Glomerular endothelial cell (primary cell): ENCODE measurements around the gene ADM. TPM values are rescaled to one million over a fixed set of nuclear protein-coding genes. Genes with fewer than 3 reads are reported as not detected.
"Not testable (repeated sequence)": the region's sequence is repeated elsewhere in the genome, so short reads cannot be mapped to it uniquely, and the experiment has no call there.

ENCODE experiments used
- DNase-seq: peaks from one replicate; pipeline ENCODE4 v3.0.0-alpha.2; 2011; ENCODE audit warnings: low read depth, low spot score; ENCODE audit errors: extremely low read depth
- total RNA-seq: library from RNA; depleted of rRNA; stranded (reverse); fragments of >200 nt; gene quantifications from 2 replicates; pipeline ENCODE4 v1.2.3, GENCODE V29; 2015

ADM gene
- 87.0 and 170 TPM in 2 replicates for total RNA-seq

GRCh38 chr11:10304495-10305261, at the start of gene ADM:
Gene ADM (plus strand): TSS chr11:10305073. CDS start chr11:10305701, 628 bp downstream.
- DNase-seq: no peak

DNA sequence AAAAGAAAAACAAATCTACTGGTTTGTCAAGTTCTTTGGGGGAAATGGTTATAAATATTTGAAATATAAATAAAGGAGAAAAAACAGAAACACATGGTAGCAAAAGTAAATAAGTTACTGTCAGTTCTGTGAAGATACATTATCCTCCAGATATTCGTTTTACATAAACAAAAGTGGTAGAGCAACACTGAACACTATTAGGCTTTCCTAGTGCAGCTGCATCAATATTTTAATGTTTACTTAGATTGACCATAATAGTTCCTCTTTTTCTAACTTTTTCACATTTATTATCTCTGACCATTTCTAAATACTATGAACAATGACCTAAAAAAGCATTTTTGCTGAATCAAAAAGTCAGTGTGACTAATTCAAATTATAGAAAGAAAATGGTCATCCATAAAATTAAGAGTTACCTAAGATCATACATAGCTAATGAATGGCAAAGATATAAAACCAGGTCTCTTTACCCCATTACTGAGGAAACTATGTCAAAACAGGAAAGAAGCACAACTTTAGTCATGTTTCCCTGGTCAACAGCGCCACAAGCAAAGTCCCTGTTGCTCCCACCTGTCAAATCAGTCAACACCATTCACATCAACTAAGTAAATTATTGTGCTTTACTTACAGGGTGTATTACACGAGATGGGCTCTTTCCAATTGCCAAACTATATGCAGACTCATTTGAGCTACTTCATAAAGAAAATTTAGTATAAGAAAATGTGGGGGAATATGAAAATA, 49.3 kb upstream of the ADM start:
- no peak for DNase-seq

DNA sequence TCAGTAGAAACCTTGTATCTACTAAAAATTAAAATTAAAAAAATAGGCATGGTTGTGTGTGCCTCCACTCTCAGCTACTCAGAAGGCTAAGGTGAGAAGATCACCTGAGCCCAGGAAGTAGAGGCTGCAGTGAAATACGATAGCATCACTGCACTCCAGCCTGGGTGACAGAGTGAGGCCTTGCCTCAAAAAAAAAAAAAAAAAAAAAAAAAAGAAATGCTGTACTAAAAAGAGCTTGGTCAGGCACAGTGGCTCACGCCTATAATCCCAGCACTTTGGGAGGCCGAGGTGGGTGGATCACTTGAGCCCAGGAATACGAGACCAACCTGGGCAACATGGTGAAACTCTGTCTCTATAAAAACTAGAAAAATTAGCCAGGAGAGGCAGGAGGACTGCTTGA, 47.4 kb upstream of the ADM start:
- DNase-seq: no peak

GRCh38 chr11:10261821-10262220, 43.1 kb upstream of the ADM start:
- no peak for DNase-seq

DNA sequence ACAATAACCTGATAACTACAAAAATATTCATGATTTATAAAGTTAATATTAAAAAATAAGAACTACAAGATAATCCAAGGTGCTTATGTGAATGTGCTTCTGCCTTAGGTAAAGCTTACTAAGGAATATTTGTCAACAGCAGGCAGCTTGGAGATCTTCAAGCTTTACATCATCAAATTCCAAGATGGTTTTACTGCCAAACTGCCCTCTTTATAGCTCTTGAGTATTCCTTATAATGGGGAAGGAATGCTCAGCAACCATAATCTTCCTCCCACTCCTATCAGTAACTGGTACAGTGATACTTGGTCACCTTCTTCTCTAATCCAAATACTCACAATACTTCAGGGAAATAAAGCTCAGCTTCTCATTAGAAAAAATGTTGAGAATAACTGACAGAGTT, 40.9 kb upstream of the ADM start:
- no peak for DNase-seq

DNA sequence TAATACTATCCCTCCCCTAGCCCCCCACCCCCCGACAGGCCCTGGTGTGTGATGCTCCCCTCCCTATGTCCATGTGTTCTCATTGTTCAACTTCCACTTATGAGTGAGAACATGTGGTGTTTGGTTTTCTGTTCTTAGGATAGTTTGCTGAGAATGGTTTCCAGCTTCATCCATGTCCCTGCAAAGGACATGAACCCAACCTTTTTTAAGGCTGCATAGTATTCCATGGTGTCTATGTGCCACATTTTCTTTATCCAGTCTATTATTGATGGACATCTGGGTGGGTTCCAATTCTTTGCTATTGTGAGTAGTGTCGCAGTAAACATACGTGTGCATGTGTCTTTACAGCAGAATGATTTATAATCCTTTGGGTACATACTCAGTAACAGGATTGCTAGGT, 40.2 kb upstream of the ADM start:
- not testable (repeated sequence) for DNase-seq

DNA sequence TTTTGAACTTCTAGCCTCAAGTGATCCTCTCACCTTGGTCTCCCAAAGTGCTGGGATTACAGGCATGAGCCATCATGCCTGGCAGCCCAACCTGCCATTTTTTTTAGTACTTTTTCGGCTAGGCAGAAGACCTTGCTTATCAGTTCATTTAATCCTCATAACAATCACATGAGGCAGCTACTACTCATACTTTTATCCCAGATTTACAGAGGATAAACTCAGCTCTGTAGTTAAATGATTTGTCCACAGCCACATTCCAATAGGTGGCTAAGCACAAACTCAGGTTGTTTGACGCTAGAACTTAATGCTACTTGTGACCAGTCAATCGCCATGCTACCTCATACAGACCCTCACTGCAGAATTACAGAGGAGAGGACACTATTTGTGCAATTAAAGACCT, 38.9 kb upstream of the ADM start:
- DNase-seq: no peak

DNA sequence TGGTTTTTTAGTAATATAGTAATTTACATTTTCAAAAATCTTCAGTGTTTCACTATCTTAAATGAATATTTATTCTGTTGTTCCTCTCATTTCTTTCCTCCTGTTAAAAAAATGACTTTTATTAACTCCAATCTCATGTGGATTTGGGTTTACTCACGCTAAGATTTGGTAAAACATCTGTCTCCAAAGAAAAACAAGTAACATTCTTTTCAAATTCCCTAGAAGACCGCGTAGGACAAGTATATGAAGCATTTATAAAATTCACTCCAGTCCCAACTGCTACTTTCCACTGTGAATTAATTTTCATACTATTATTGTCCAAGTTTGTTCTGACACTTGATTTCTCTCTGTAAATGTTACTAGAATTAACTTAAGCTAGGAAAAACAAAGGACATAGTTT, 37.1 kb upstream of the ADM start:
- no peak for DNase-seq

- DNase-seq: no peak
These were observed 36.0 kb upstream of the ADM start for GRCh38 chr11:10268746-10269488.

DNA sequence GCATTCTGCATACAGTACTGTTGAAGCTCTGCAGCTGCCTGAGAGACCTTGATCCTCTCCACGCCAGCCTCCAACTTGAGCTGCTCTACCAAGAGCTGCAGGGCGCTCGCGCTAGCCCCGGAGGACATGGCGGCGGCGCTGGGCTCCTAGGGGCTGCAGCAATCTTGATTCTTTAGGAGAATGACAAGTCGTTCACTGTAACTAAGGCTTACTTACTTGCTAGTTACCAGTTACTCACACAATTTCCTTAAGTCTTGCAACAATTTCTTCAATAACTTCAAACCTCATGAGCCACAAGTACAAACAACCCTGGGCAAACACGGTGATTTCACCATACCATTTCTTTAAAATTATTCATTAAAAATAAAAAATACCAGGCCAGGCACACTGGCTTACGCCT, 32.7 kb upstream of the ADM start:
- no peak for DNase-seq

GRCh38 chr11:10273738-10274137, 31.1 kb upstream of the ADM start:
- DNase-seq: no peak

- no peak for DNase-seq
These were observed 30.1 kb upstream of the ADM start for GRCh38 chr11:10274726-10275125.

- DNase-seq: no peak
These were observed 29.2 kb upstream of the ADM start for GRCh38 chr11:10275714-10276113.

- no peak for DNase-seq
These were observed 22.8 kb upstream of the ADM start for GRCh38 chr11:10282117-10282516.

- no peak for DNase-seq
These were observed 20.9 kb upstream of the ADM start for GRCh38 chr11:10283991-10284390.

- DNase-seq: no peak
These were observed 19.6 kb upstream of the ADM start for GRCh38 chr11:10285148-10285802.

DNA sequence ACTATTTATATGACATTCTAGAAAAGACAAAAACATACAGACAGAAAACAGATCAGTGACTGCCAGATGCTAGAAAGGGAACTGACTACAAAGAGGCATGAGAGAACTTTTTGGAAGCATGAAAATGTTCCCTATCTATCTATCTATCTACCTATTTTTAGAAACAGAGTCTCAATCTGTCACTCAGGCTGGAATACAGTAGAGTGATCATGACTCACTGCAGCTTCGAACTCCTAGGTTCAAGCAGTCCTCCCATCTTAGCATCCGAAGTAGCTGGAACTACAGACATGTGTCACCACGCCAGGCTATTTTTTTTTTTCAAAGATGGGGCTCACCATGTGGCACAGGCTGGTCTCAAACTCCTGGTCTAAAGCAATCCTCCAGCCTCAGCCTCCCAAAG, 17.7 kb upstream of the ADM start:
- DNase-seq: no peak

DNA sequence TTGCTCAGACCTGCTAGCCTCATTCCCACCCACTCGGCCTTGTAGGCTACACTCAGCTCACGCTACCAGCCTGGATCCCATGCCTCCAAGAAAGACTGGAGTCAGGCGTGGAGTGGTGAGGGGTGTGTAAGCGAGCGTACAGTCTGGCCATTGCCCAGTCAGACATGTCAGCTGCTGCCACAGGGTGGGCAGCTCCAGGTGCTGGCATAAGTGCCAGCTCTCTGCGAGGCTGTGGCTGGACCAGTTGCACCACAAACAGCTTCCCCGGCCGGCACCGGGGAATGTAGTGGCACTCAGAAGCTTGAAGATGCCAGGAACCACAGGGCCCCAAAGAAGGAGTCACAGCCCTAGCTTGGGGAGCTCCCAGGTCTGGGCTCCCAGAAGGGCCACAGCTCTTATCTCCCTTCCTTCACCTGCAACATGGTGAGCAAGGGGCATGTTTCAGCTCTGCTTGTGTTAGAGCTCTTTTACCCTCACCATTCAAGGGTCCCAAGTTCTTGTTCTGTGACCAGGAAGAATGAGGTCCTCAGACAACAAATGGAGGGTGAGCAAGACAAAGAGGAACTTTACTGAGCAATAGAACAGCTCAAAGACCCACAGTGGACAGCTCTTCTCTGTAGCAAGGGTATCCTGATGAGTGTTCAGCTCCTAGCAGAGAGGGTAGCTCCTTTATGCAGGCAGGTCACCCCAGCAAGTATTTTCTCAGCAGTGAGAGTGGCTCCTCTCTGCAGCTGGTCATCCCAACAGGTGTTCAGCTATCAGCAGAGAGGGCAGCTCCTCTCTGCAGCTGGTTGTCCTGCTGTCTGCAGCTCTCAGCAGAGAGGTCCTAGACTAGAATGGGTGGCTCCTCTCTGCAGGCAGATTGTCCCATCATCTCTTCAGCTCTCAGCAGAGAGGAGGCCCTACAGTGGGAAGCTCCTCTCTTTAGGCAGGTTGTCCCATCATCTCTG, 16.8 kb upstream of the ADM start:
- no peak for DNase-seq

DNA sequence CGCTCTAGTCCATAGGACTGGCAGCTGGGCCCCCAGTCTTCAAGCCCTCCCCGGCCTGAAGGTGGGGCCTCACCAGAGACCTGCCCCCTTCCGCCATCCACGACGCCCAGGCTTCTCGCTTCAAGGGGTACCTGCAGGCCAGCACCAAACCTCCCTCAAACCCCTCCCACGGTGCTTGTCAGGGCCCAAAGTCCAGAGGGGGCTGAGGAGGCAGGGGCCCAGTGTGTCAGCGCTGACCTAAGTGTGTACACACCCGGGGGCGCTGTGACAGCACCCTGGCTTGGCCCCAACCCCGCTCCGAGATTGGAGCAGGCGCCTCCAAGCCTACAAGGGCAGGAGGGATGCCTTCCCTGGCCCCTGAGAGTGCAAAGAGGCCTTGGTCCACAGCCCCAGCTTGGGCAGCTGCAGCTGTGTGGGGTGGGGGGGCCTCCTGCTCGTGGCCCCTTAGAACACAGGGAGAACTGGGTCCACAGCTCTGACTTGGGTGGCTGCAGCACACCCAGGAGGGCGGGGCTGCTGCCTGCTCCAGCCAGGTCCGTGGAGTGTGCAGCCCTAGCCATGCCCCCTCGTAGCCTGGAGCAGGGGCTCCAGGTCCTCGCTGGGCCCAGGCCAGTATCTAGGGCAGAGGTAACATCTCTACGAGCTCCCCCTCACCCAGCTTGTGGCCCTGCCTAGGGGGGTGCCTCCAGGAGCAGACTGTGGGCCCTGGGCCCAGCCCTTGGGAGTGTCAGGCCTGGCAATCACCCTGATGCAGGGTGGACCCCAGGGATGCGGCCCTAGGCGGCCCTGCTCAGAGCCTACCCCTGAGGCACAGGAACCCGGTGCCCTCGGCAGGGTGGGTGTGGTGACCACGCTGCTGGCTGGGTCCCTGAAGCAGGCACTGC, 15.8 kb upstream of the ADM start:
- no peak for DNase-seq
